Epithelial cell of esophagus (primary cell): ENCODE measurements around the gene TANGO2.
A peak's percentile ranks its signal among the peaks of the same experiment; 100 is the strongest.

Experiments used
- DNase-seq: peaks from one replicate; pipeline ENCODE4 v3.0.0; 2010; ENCODE audit warnings: low read depth
- H3K4me3 ChIP-seq: 2 replicates; pipeline ENCODE4 v1.5.1; 2011; ENCODE audit warnings: mild to moderate bottlenecking, low read length, control low read depth
- TF ChIP-seq, protein P1 (sequence below): IDR thresholded peaks from 2 replicates; pipeline ENCODE4 v1.5.1; 2011; ENCODE audit warnings: low read depth, mild to moderate bottlenecking, low read length, control low read depth, inconsistent platforms; ENCODE audit not compliant: insufficient read depth; ENCODE audit errors: missing control alignments

Gene TANGO2

DNA sequence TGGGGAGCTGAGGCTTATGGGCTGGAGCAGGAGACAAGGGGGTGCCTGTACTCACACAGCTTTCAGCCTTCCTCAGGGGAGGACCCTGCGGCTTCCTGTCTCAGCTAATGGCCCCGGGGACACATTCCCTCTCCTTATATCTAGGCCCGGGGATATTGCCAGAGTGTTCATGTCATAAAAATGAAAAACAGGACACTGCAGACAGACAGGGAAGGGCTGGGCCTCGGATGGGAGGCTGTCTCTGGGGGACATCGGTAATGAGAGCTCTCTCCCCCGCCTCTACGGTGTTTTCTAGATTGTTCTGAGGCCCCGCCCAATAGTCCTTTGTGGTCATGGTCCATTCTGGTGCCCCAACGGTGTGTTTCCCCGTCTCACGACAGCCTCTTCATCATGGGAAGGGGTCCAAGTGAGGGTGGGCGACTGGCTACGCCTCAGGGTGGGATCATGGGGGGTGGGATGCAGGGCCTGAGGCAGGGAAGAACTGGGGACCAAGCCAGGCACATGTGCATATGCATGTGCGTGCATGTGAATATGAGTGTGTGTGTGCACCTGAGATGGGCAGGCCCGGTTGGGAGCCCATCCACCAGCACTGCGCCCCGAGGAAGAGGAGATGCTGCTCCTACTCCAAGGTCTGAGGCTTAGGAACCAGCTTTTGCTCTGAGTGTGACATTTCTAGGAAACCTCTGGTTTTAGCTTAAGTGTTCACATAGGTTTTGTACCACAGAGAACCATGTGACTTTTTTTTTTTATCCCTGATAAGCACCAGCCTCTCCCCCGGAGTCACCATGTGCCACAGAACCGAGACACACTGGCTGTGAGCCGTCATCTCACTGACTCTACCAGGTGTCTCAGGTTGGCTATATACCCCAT is 9.6 kb upstream of the TANGO2 start:
- TF ChIP-seq, protein P1, sequence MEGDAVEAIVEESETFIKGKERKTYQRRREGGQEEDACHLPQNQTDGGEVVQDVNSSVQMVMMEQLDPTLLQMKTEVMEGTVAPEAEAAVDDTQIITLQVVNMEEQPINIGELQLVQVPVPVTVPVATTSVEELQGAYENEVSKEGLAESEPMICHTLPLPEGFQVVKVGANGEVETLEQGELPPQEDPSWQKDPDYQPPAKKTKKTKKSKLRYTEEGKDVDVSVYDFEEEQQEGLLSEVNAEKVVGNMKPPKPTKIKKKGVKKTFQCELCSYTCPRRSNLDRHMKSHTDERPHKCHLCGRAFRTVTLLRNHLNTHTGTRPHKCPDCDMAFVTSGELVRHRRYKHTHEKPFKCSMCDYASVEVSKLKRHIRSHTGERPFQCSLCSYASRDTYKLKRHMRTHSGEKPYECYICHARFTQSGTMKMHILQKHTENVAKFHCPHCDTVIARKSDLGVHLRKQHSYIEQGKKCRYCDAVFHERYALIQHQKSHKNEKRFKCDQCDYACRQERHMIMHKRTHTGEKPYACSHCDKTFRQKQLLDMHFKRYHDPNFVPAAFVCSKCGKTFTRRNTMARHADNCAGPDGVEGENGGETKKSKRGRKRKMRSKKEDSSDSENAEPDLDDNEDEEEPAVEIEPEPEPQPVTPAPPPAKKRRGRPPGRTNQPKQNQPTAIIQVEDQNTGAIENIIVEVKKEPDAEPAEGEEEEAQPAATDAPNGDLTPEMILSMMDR, result no peak
- H3K4me3 ChIP-seq, result no peak overlapping the region
- no peak for DNase-seq

GRCh38 chr22:20011993-20012740 is 8.7 kb upstream of the TANGO2 start:
- no peak for DNase-seq
- TF ChIP-seq, protein P1, result no peak
- H3K4me3 ChIP-seq, result no peak overlapping the region

GRCh38 chr22:20012741-20013331 is 8.1 kb upstream of the TANGO2 start:
- no peak overlapping the region for H3K4me3 ChIP-seq
- TF ChIP-seq, protein P1, result no peak
- DNase-seq, result no peak

DNA sequence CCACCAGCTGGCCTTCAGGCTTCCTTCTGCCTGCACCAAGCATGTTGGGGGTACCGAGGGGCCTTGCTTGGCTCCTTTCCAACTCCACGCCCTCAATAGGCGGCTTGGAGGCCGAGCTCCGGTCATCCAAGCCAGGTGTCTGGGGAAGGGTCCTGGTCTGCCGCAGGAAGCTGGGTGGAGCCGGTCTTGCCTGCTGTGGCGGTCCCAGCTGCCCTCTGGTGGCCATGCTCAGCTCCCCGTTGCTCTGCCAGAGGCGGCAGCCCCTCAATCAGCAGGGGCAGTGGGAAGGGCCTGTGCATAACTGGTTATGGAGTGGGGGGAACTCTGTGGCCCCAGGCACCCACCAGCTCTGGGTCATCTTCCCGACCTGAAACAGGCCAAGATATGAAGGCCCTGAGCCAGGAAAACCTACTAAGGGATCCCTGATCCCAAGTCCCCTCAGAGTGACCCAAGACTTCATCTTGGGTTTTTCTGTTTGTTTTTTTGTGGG is 7.5 kb upstream of the TANGO2 start:
- H3K4me3 ChIP-seq, result no peak overlapping the region
- TF ChIP-seq, protein P1, result peak; percentile 66
- peak; percentile 51 for DNase-seq

- H3K4me3 ChIP-seq, result no peak overlapping the region
- DNase-seq, result no peak
- TF ChIP-seq, protein P1, result no peak
Observed at GRCh38 chr22:20014526-20015186, 6.3 kb upstream of the TANGO2 start.

GRCh38 chr22:20015187-20015625 is 5.7 kb upstream of the TANGO2 start:
- TF ChIP-seq, protein P1, result no peak
- H3K4me3 ChIP-seq, result no peak overlapping the region
- no peak for DNase-seq
